Stomach (tissue), 4 donors: ENCODE results near the gene EPHB1.

Experiments used
- CTCF ChIP-seq, 7 experiments: fragments of 450-650 bp in 4 of 7; fragments of 200-600 bp in 3 of 7; sonication (generic) in 3 of 7; IDR thresholded peaks; one replicate each; pipeline ENCODE4 v1.5.1; 2016 to 2019; ENCODE audit warnings: antibody characterized with exemption in 7 of 7, control low read depth in 2 of 7, mild to moderate bottlenecking in 1 of 7
- EP300 ChIP-seq: sonication (generic); formaldehyde crosslinking; IDR thresholded peaks from one replicate; pipeline ENCODE4 v1.6.1; 2017; ENCODE audit warnings: antibody characterized with exemption

DNA sequence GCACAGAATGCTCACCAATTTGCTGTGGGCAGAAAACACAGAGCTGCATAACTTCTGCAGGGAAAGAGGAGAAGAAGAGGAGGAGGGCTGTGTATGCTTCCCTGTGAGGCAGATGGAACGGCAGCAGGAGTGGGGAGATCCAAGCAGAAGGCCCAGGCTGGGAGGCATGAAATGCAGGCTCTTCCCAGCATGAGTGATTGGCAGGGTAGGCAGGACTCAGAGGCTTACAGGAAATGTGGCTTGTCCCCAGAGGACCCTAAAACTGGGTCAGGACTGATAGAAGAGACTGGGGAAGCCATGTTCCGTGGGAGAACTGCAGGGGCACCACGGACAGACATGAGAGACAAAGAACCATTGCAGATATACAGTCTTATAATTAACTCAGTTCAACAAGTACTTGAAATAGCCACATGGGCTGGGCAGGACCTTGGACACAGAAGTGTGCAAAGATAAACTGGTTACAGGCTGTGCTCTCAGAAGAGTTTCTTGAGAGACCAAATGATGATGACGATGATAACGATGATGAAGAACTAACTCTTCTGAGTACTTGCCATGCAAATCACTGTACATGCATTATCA is 286.9 kb downstream of the EPHB1 start:
- TF ChIP-seq CTCF (IDR thresholded peaks at IDR 0.05): no peak
- no peak for TF ChIP-seq EP300
